Femur (tissue), 1 donor: Measurements from ENCODE around the gene DENND6B.
"Not testable (repeated sequence)": the region's sequence is repeated elsewhere in the genome, so short reads cannot be mapped to it uniquely, and the experiment has no call there.

Experiments
- DNase-seq: peaks from one replicate; pipeline ENCODE4 v3.0.0-alpha.2; 2017

DENND6B gene

GRCh38 chr22:50284479-50284878 is 42.3 kb downstream of the DENND6B start:
- DNase-seq = no peak

GRCh38 chr22:50283821-50284220 is 43.0 kb downstream of the DENND6B start:
- no peak for DNase-seq

- DNase-seq = no peak
Observed at GRCh38 chr22:50282361-50283155, 44.3 kb downstream of the DENND6B start.

- DNase-seq = no peak
Observed at GRCh38 chr22:50281957-50282356, 44.9 kb downstream of the DENND6B start.

- DNase-seq = no peak
Observed at GRCh38 chr22:50281384-50281760, 45.4 kb downstream of the DENND6B start.

- no peak for DNase-seq
Observed at GRCh38 chr22:50280708-50281383, 46.0 kb downstream of the DENND6B start.

GRCh38 chr22:50280022-50280707 is 46.6 kb downstream of the DENND6B start:
- no peak for DNase-seq

GRCh38 chr22:50278956-50279619 is 47.7 kb downstream of the DENND6B start:
- no peak for DNase-seq

- no peak for DNase-seq
Observed at GRCh38 chr22:50278461-50278860, 48.4 kb downstream of the DENND6B start.

- DNase-seq = no peak
Observed at GRCh38 chr22:50277761-50278160, 49.1 kb downstream of the DENND6B start.

- peak; percentile 67 for DNase-seq
Observed at GRCh38 chr22:50276143-50276542, 50.7 kb downstream of the DENND6B start.

- DNase-seq = no peak
Observed at GRCh38 chr22:50275181-50276055, 51.4 kb downstream of the DENND6B start.

- no peak for DNase-seq
Observed at GRCh38 chr22:50274771-50275170, 52.0 kb downstream of the DENND6B start.

- peak; percentile 67 for DNase-seq
Observed at GRCh38 chr22:50274311-50274710, 52.5 kb downstream of the DENND6B start.

GRCh38 chr22:50273781-50274180 is 53.0 kb downstream of the DENND6B start:
- not testable (repeated sequence) for DNase-seq

GRCh38 chr22:50273352-50273751 is 53.5 kb downstream of the DENND6B start:
- not testable (repeated sequence) for DNase-seq

GRCh38 chr22:50272044-50272802 is 54.6 kb downstream of the DENND6B start:
- no peak for DNase-seq

GRCh38 chr22:50271519-50271970 is 55.3 kb downstream of the DENND6B start:
- DNase-seq = peak; percentile 65

GRCh38 chr22:50270666-50271394 is 56.0 kb downstream of the DENND6B start:
- DNase-seq = peak; percentile 80

- peak; percentile 65 for DNase-seq
Observed at GRCh38 chr22:50269970-50270665, 56.7 kb downstream of the DENND6B start, which contains the start of gene MAPK11. Gene MAPK11 (minus strand): TSS chr22:50270380. CDS start chr22:50270292, 88 bp downstream.
